Activated naive CD4-positive, alpha-beta T cell treated with anti-CD3 and anti-CD28 coated beads for 36 hours (primary cell): ENCODE data around the gene RBM26. TPM values are rescaled to one million over a fixed set of nuclear protein-coding genes. Genes with fewer than 3 reads are reported as not detected.

Experiments
- CTCF ChIA-PET: fragments of 350-600 bp; sonication (Branson Sonifier 250); formaldehyde crosslinking; loops from one replicate; lab custom pipeline; 2021; ENCODE audit warnings: antibody characterized with exemption; lab: Charles Lee
- DNase-seq: peaks from one replicate; pipeline ENCODE4 v3.0.0-alpha.2; 2020
- H3K27ac Mint-ChIP-seq: one replicate; pipeline ENCODE4 v1.8.0; 2021; ENCODE audit warnings: mild to moderate bottlenecking, mixed read lengths
- H3K27me3 Mint-ChIP-seq: one replicate; pipeline ENCODE4 v1.8.0; 2021; ENCODE audit warnings: low read depth, mixed read lengths
- H3K36me3 Mint-ChIP-seq: one replicate; pipeline ENCODE4 v1.8.0; 2021; ENCODE audit warnings: low read depth, mixed read lengths
- H3K4me1 Mint-ChIP-seq: one replicate; pipeline ENCODE4 v1.8.0; 2021; ENCODE audit warnings: low read depth, mixed read lengths
- H3K4me3 Mint-ChIP-seq: one replicate; pipeline ENCODE4 v1.8.0; 2021; ENCODE audit warnings: mild to moderate bottlenecking, moderate library complexity, mixed read lengths
- H3K9me3 Mint-ChIP-seq: one replicate; pipeline ENCODE4 v1.8.0; 2021; ENCODE audit warnings: mixed read lengths
- intact Hi-C: fragments of 100-400 bp; cut with micrococcal nuclease; formaldehyde crosslinking; loops from one replicate; pipeline ENCODE4 v1.15.1; 2023
- total RNA-seq, 2 experiments: library from RNA; stranded (reverse); gene quantifications; one replicate each; pipeline ENCODE4 v1.2.3, GENCODE V29; 2021

The RBM26 gene
- total RNA-seq, 2 experiments from 2014 or later = 44.4 to 44.7 TPM

DNA sequence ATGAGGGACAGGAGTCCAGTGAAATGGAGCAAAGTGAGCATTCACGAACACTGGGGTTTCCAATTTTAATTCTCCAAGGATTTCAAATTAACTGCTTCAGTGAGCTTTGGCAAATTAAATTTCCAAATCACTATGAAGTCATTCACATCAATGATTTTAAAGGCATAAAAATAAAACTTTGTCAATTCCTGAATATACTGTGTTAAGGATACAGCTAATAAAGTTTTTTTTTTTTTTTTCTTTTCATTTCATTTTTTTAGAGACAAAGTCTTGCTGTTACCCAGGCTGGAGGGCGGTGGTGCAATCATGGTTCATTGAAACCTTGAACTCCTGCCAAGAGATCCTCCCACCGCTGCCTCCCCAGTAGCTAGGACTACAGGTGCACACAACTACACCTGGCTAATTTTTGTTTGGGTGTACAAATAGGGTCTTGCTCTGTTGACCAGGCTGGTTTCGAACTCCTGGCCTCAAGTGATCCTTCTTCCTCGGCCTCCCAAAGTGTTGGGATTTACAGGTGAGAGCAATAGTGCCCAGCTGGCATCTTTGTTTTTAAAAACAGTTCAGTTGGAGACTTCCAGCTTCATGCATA, 21.9 kb downstream of the RBM26 start:
- Mint-ChIP-seq H3K27me3 (no peaks in the 10 kb centered on the region), H3K36me3 (peaks cover 11% of the 10 kb centered on the region), H3K4me1 (peaks cover 71% of the 10 kb centered on the region), H3K9me3 (no peaks in the 10 kb centered on the region), H3K27ac (no peak overlapping the region), H3K4me3 (no peak overlapping the region)
- CTCF ChIA-PET = interaction anchor here (0.7 to 1.3 kb wide), 3 partner anchors 9 to 1650 kb away, joined by 3 read pairs; no protein-coding TSS in a partner anchor
- intact Hi-C loops = no loop called here
- DNase-seq = no peak

DNA sequence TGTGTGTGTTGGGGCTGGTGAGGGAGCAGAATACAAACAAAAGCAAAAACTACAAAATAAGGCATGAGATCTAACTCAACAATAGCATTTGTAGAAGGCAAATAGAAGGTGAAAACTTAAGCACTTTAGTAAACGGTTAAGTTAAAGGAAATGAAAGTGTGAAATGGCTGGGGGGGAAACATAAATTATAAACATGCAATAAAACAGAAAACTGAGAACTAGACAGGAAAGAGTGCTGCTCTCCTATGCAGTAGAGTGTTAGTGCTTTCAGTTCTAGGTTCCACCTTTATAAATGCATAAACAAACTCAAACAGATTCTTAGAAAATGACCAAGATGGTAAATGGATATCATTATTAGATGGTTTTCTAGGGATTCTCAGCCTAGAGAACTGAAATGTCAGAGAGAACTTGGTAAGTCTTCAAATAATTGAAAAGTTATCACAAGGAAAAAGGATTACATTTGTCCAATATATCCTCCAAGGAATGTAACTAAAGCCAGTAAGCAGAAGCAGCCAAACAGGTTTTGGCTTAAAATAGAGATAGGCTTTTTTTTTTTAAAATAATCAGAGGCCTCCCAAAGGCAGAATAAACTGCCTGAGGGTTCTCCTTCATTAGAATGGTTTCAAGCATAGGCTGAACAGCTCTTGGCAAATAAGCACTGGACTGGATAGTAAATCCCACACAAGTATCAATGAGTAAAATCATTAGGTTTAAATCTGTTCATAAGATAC, 23.3 kb downstream of the RBM26 start:
- H3K27me3 Mint-ChIP-seq = no peaks in the 10 kb centered on the region
- intact Hi-C loops = loop anchor here (1.0 kb wide), 1 partner anchor 21 kb away; no protein-coding TSS in a partner anchor
- peaks cover 13% of the 10 kb centered on the region for H3K36me3 Mint-ChIP-seq
- CTCF ChIA-PET = interaction anchor here (4.7 kb wide), 1 partner anchor 9 kb away, joined by 34 read pairs; no protein-coding TSS in a partner anchor
- peak overlapping the region; percentile 65 for H3K27ac Mint-ChIP-seq
- no peak for DNase-seq
- H3K4me1 Mint-ChIP-seq = peaks cover 60% of the 10 kb centered on the region
- H3K4me3 Mint-ChIP-seq = peak overlapping the region; percentile 30
- H3K9me3 Mint-ChIP-seq = no peaks in the 10 kb centered on the region

DNA sequence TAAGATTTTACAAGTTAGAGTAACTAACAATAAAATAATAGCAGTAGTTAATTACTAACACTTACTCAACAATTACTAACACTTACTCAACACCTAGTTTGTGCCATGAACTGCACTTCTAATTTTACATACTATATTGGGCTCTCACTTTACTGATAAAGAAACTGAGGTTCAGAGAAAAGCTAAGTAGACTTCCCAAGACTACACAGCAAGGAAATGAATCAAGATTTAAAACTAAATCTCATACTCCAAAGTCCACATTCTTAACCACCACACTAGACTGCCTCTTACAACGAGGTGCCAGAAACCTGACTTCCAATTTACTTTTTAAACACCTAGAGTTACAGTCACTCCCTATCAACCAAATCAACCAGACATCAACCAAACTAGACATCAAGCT, 25.1 kb downstream of the RBM26 start:
- no peaks in the 10 kb centered on the region for H3K27me3 Mint-ChIP-seq
- peaks cover 46% of the 10 kb centered on the region for H3K4me1 Mint-ChIP-seq

DNA sequence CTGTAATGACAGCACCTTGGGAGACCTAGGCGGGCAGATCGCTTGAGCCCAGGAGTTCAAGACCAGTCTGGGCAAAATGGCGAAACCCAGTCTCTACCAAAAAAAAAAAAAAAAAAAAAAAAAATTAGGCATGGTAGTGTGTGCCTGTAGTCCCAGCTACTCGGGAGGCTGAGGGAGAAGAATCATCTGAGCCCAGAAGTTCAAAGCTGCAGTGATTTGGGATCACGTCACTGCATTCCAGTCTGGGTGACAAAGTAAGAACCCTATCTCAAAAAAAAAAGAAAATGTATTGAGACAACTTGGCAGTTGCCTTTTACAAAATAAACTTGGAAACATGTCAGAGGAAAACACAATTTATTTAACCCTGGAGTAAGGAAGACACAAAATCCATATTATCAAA, 26.8 kb downstream of the RBM26 start:
- CTCF ChIA-PET = interaction anchor here (0.6 to 4.7 kb wide), 3 partner anchors 13 to 26 kb away, joined by 4 to 34 read pairs (median 5); no protein-coding TSS in a partner anchor
- H3K36me3 Mint-ChIP-seq = peaks cover 16% of the 10 kb centered on the region
- no peak for DNase-seq
- no peak overlapping the region for H3K27ac Mint-ChIP-seq
- H3K4me1 Mint-ChIP-seq = peaks cover 38% of the 10 kb centered on the region
- no peaks in the 10 kb centered on the region for H3K9me3 Mint-ChIP-seq
- H3K4me3 Mint-ChIP-seq = no peak overlapping the region
- intact Hi-C loops = no loop called here
- H3K27me3 Mint-ChIP-seq = no peaks in the 10 kb centered on the region

More for the DNA sequence above, 25.1 kb downstream of the RBM26 start:
- no peak overlapping the region for H3K27ac Mint-ChIP-seq
- intact Hi-C loops = no loop called here
- no peak overlapping the region for H3K4me3 Mint-ChIP-seq
- CTCF ChIA-PET = interaction anchor here (4.7 kb wide), 1 partner anchor 11 kb away, joined by 34 read pairs; no protein-coding TSS in a partner anchor
- no peak for DNase-seq
- H3K9me3 Mint-ChIP-seq = no peaks in the 10 kb centered on the region
- peaks cover 16% of the 10 kb centered on the region for H3K36me3 Mint-ChIP-seq

DNA sequence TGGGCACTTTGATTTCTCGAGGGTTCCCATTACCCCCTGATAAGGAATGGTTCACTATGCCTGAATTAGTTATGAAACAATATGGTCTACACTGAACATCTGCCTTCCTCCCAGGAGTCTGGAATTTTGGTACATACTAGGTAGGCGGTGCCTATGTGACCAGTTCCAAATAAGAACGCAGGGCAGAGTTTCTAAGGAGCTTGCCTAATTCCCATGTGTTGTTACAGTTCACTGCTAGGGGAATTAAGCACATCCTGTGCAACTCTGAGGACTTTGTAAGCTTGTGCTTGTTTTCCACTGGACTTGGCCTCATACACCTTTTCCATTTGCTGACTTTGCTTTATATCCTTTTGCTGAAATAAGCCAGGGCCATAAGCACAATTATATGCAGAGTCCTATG, 29.2 kb downstream of the RBM26 start:
- Mint-ChIP-seq H3K4me3 (no peak overlapping the region), H3K27me3 (no peaks in the 10 kb centered on the region), H3K4me1 (peaks cover 20% of the 10 kb centered on the region), H3K36me3 (peaks cover 12% of the 10 kb centered on the region), H3K9me3 (no peaks in the 10 kb centered on the region), H3K27ac (no peak overlapping the region)
- intact Hi-C loops = no loop called here
- CTCF ChIA-PET = no interaction called here
- no peak for DNase-seq

DNA sequence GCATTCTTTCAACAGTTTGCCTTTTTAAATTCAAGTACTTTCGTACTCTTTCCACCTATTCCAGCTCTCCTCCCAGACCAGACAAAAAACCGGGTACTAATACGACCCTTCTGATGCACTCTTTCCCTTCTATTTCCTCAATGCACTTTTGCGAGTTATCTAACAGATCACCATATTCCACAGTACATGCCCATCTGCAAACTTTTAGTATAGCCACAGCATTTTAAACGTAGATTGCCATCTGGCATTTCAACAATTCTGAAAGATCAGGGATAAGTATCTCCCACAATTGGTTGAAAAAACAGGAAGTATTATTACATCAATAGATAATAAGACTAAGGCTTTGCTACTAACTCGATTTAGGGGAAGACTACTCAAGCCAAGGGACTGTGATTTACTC, 31.5 kb downstream of the RBM26 start:
- H3K4me1 Mint-ChIP-seq = peaks cover 3% of the 10 kb centered on the region
- no peak for DNase-seq
- peaks cover 23% of the 10 kb centered on the region for H3K36me3 Mint-ChIP-seq
- CTCF ChIA-PET = no interaction called here
- no peaks in the 10 kb centered on the region for H3K27me3 Mint-ChIP-seq
- H3K27ac Mint-ChIP-seq = no peak overlapping the region
- H3K9me3 Mint-ChIP-seq = no peaks in the 10 kb centered on the region
- H3K4me3 Mint-ChIP-seq = no peak overlapping the region
- intact Hi-C loops = loop anchor here (5.0 kb wide), 1 partner anchor 37 kb away; no protein-coding TSS in a partner anchor

DNA sequence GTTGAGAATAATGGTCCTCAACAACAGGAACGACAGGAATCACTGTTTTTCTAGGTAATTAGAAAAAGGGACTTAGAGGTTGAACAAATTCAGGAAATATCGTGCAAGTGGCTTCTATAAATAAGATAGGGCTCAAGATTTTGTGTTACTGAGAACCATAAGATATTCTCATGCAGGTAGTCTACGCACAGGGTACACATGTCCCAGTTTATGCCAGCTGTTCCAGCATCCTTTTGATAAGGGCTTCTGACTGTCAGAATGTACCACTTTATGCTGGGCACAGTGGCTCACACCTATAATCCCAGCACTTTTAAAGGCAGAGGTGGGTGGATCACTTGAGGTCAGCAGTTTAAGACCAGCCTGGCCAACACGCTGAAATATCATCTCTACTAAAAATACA, 32.1 kb downstream of the RBM26 start:
- DNase-seq = no peak
- H3K9me3 Mint-ChIP-seq = no peaks in the 10 kb centered on the region
- CTCF ChIA-PET = interaction anchor here (0.6 kb wide), 1 partner anchor 142 kb away, joined by 3 read pairs; no protein-coding TSS in a partner anchor
- no peak overlapping the region for H3K4me3 Mint-ChIP-seq
- H3K36me3 Mint-ChIP-seq = peaks cover 23% of the 10 kb centered on the region
- intact Hi-C loops = loop anchor here (5.0 kb wide), 1 partner anchor 37 kb away; no protein-coding TSS in a partner anchor
- no peaks in the 10 kb centered on the region for H3K27me3 Mint-ChIP-seq
- no peak overlapping the region for H3K27ac Mint-ChIP-seq
- no peaks in the 10 kb centered on the region for H3K4me1 Mint-ChIP-seq

DNA sequence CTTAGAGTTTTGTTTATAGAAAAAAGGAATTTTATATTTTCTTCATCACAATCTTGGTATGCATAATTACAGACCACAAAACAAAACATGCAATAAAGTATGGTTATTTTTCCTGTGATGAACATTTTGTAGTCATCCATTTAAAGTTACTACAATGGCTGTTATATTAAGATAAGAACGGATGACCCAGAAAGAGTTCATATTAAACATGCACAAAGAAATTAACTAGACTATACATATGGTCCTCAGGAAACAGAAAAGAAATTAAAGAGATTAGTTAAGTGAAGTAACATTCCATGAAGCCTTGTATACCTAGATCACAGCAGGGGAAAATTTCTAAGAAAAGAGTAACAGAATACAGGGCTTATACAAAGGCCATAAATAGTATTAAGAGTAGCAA, 36.8 kb downstream of the RBM26 start:
- DNase-seq = no peak
- Mint-ChIP-seq H3K4me1 (peaks cover 3% of the 10 kb centered on the region), H3K9me3 (no peaks in the 10 kb centered on the region), H3K4me3 (no peak overlapping the region), H3K27ac (no peak overlapping the region), H3K27me3 (no peaks in the 10 kb centered on the region), H3K36me3 (peaks cover 30% of the 10 kb centered on the region)
- CTCF ChIA-PET = no interaction called here
- intact Hi-C loops = no loop called here

DNA sequence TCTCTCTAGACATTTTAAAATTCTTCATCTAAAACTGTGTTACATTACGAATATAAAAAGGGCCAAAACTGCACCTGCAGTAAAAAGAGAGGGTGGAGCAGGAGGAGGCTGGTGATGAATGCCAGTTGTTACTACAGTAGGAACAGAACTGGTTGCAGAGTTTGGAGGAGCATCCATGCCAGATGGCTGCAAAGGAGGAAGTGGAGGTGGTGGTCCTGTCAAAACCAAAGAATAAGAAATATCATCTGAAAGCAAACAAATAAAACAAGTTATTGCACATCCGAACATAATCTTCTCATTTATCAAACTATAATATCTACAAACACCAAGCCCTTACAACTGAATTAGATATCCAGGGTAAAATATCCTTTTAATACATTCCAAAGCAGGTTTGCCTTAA, 40.1 kb downstream of the RBM26 start:
- Mint-ChIP-seq H3K27me3 (no peaks in the 10 kb centered on the region), H3K36me3 (peaks cover 41% of the 10 kb centered on the region), H3K4me3 (no peak overlapping the region), H3K9me3 (no peaks in the 10 kb centered on the region), H3K4me1 (peaks cover 27% of the 10 kb centered on the region), H3K27ac (no peak overlapping the region)
- intact Hi-C loops = no loop called here
- CTCF ChIA-PET = no interaction called here
- DNase-seq = no peak

DNA sequence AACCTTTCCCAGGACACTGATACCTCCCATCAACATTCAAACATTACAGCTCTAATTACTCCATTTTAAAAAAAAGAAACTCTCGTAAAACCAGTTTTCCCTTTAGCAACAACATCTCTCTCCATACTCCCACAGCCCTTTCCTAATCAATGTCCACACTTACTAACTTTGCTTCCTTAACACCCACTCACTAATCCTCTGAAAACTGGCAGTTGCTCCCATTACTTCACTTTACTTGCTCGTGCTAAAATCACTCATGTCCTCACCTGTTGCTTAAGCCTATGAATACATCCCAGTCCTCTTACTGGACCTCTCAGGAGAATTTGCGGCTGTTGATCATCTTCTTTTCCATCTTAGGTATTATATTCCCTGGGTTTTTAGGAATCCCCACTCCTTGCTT, 44.8 kb downstream of the RBM26 start:
- Mint-ChIP-seq H3K4me1 (peaks cover 44% of the 10 kb centered on the region), H3K4me3 (no peak overlapping the region), H3K9me3 (no peaks in the 10 kb centered on the region), H3K36me3 (peaks cover 41% of the 10 kb centered on the region), H3K27ac (no peak overlapping the region), H3K27me3 (no peaks in the 10 kb centered on the region)
- CTCF ChIA-PET = interaction anchor here (1.2 kb wide), 1 partner anchor 31 kb away, joined by 11 read pairs; no protein-coding TSS in a partner anchor
- intact Hi-C loops = loop anchor here (1.0 to 2.0 kb wide), 2 partner anchors 21 to 32 kb away; no protein-coding TSS in a partner anchor
- DNase-seq = no peak

DNA sequence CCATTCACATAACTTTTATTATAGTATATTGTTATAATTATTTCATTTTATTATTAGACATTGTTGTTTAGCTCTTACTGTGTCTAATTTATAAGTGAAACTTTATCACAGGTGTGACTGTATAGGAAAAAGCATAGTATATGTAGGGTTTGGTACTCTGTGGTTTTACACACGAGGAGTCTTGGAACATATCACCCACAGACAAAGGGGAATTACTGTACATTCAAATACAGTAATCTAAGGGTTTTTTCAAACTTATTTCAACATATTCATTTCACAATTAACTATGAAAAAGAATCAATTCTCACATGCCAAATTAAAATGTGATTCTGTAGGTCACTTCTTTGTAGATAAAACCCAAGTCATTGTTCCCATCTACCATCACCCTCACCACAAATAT, 46.0 kb downstream of the RBM26 start:
- Mint-ChIP-seq H3K36me3 (peaks cover 40% of the 10 kb centered on the region), H3K27ac (no peak overlapping the region)
- CTCF ChIA-PET = interaction anchor here (0.9 kb wide), 1 partner anchor 64 kb away, joined by 3 read pairs; no protein-coding TSS in a partner anchor

DNA sequence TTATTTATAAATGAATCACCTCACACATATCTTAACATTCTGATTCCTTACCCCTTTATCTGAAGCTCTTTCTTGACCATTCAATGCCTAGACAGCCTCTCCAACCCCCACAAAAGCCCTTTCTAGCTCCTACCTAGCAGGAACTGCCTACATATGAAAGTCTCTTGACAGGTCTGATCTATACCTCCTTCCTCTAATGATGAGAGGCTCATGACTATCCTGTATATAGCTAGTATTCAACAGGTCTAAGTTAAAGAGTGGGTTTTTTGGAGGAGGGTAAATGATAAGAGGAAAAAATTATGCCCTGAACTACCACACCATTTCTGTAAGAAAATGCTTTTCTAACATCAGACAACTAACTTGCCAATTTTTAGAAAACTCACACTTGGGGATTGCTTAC, 47.0 kb downstream of the RBM26 start:
- peaks cover 47% of the 10 kb centered on the region for H3K36me3 Mint-ChIP-seq

More for the DNA sequence above, 46.0 kb downstream of the RBM26 start:
- Mint-ChIP-seq H3K4me1 (peaks cover 44% of the 10 kb centered on the region), H3K27me3 (no peaks in the 10 kb centered on the region), H3K4me3 (no peak overlapping the region), H3K9me3 (no peaks in the 10 kb centered on the region)
- no peak for DNase-seq
- intact Hi-C loops = loop anchor here (2.0 kb wide), 1 partner anchor 33 kb away; no protein-coding TSS in a partner anchor

More for the DNA sequence above, 47.0 kb downstream of the RBM26 start:
- no peak for DNase-seq
- H3K27ac Mint-ChIP-seq = no peak overlapping the region
- CTCF ChIA-PET = interaction anchor here (0.9 to 1.1 kb wide), 3 partner anchors 40 to 122 kb away, joined by 3 read pairs; partner anchors contain the start of gene NDFIP2
- intact Hi-C loops = no loop called here
- no peaks in the 10 kb centered on the region for H3K9me3 Mint-ChIP-seq
- peaks cover 40% of the 10 kb centered on the region for H3K4me1 Mint-ChIP-seq
- H3K27me3 Mint-ChIP-seq = no peaks in the 10 kb centered on the region
- H3K4me3 Mint-ChIP-seq = no peak overlapping the region
